ENCODE measurements around the gene ALDH16A1. TPM values are rescaled to one million over a fixed set of nuclear protein-coding genes. Genes with fewer than 3 reads are reported as not detected.
A peak's percentile ranks its signal among the peaks of the same experiment; 100 is the strongest.

ALDH16A1 gene
- total and polyA plus RNA-seq, 2 of the 8 experiments (the other 6 are each of a cell fraction or from before 2014, with no cell fraction given), result 30.5 to 34.3 TPM

DNA sequence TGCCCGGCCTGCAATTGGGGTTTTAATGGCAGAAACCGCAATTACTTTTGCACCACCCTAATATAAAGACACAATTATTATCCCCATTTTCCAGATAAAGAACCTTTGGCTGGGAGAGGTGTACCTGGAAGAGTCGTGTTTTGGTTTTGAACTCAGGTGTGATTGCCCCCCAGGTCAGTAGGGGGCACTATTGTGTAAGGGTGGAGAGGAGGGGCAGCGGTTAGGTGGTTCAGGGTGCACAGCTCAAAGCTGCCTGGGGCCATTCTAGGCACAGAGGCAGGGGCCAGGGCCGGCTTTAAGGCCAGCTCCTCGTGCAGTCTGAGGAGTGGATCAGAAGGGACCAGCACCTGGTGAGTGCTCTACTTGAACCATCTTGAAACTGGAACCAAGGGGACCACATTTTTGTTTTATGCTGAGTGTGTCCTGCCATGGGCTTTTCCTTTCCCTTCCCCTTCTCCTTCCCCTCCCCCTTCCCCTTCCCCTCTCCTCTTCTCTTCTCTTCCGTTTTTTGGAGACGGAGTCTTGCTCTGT lies 53.6 kb downstream of the ALDH16A1 start:
- H4K20me1 ChIP-seq (replicated peaks in 1 of 2; ENCODE audit: control insufficient read depth in 1 of 2, insufficient read depth in 2 of 2, low read length in 2 of 2), result no peaks in the 10 kb centered on the region
- no peaks in the 10 kb centered on the region for H3K79me1 ChIP-seq (ENCODE audit: low read depth, low read length)
- H4K91ac ChIP-seq (replicated peaks; ENCODE audit: insufficient read length, low read length), result peak overlapping the region; percentile 85
- H2AK5ac ChIP-seq (ENCODE audit: low read depth, low read length), result no peak overlapping the region
- H3K9me3 ChIP-seq (ENCODE audit: insufficient read depth in 2 of 2, low read depth in 1 of 2, low read length in 1 of 2), result no peaks in the 10 kb centered on the region
- peak overlapping the region; percentile 39 for H4K5ac ChIP-seq (ENCODE audit: insufficient read length, low read depth, low read length)
- peak overlapping the region in 1 of 2 experiments; percentile 48; a peak in 2 of 4 replicates for H3K4me2 ChIP-seq (ENCODE audit: insufficient read depth in 1 of 2, low read depth in 2 of 2, low read length in 2 of 2)
- H3K4me1 ChIP-seq (replicated peaks in 1 of 4; ENCODE audit: control insufficient read depth in 3 of 4, insufficient read depth in 4 of 4, low read length in 3 of 4), result peaks cover 0 to 2% (median under 1%) of the 10 kb centered on the region in 4 experiments; a peak in 4 of 7 replicates
- ChIA-PET POLR2A (ENCODE audit: partially characterized antibody) (interaction anchor here (0.5 to 4.2 kb wide), 5 partner anchors 18 to 543 kb away, joined by 3 to 18 read pairs (median 6); partner anchors contain the start of gene RPL13A), CTCF (ENCODE audit: partially characterized antibody) (interaction anchor here (0.6 to 3.4 kb wide), 17 partner anchors 14 to 176 kb away, joined by 3 to 19 read pairs (median 4); partner anchors contain the start of gene PRRG2)
- no peak overlapping the region for H3K4ac ChIP-seq (replicated peaks; ENCODE audit: insufficient read length, low read depth, low read length)
- no peak overlapping the region for H3K18ac ChIP-seq (ENCODE audit: extremely low read depth, low read length)
- H3K14ac ChIP-seq (ENCODE audit: insufficient read length), result no peak overlapping the region
- H3K27me3 ChIP-seq (replicated peaks in 1 of 4; ENCODE audit: control insufficient read depth in 3 of 4, extremely low read depth in 1 of 4, insufficient read depth in 3 of 4, low read length in 3 of 4), result no peaks in the 10 kb centered on the region; a peak in 1 of 7 replicates
- H4K8ac ChIP-seq (ENCODE audit: extremely low read depth, insufficient read depth, low read length), result no peak overlapping the region
- H2BK20ac ChIP-seq (ENCODE audit: low read length), result no peak overlapping the region
- H2BK5ac ChIP-seq (ENCODE audit: low read depth, low read length), result 0 out of 2 replicates have a peak overlapping the region, but pooled peaks have one; percentile 44
- no peaks in the 10 kb centered on the region for H3K79me2 ChIP-seq (ENCODE audit: control insufficient read depth in 1 of 2, insufficient read depth in 2 of 2, low read length in 2 of 2)
- no peak overlapping the region for H3K27ac ChIP-seq (ENCODE audit: low read depth, low read length)
- no peaks in the 10 kb centered on the region for H3K36me3 ChIP-seq (ENCODE audit: control insufficient read depth in 2 of 4, insufficient read depth in 4 of 4, low read length in 3 of 4)
- H3K56ac ChIP-seq (replicated peaks; ENCODE audit: insufficient read length, low read depth, low read length), result peak overlapping the region; percentile 77
- H3K9ac ChIP-seq (replicated peaks in 1 of 4; ENCODE audit: extremely low read depth in 1 of 4, low read depth in 3 of 4, low read length in 3 of 4), result no peak overlapping the region
- no peak overlapping the region for H2BK15ac ChIP-seq (ENCODE audit: low read length)
- peak; percentile 82 for FAIRE-seq
- 15% methylated on average over 5 of the region's 8 CpGs; no CpG with 5 or more reads in 1 of the 2 experiments for WGBS, 2 experiments (ENCODE audit: extremely low coverage in 1 of 2, insufficient coverage in 1 of 2, insufficient read length in 1 of 2, insufficient replicate concordance in 2 of 2, low coverage in 1 of 2, low lambda C conversion rate in 2 of 2, missing lambda C conversion rate in 1 of 2)
- no peak overlapping the region for H2BK12ac ChIP-seq (ENCODE audit: low read depth, low read length)
- peak overlapping the region; percentile 78 for H2BK120ac ChIP-seq (replicated peaks; ENCODE audit: low read depth, low read length)
- peak overlapping the region in 1 of 4 experiments; percentile 29; a peak in 1 of 8 replicates for H3K4me3 ChIP-seq (ENCODE audit: extremely low read depth in 1 of 4, insufficient read depth in 2 of 4, low read depth in 3 of 4, low read length in 4 of 4)
- H3K23ac ChIP-seq (ENCODE audit: insufficient read length), result no peak overlapping the region
- H2AFZ ChIP-seq (ENCODE audit: low read length), result peak overlapping the region; percentile 58; the same call in 1 of the 2 replicates
- H3K23me2 ChIP-seq (ENCODE audit: low read depth, low read length), result no peaks in the 10 kb centered on the region
- peak in 1 of 2 experiments; percentile 95 for DNase-seq (ENCODE audit: low read depth in 1 of 2, low spot score in 2 of 2)
- TF ChIP-seq RAD21 (IDR thresholded peaks at IDR 0.05 in 1 of 2, conservative IDR thresholded peaks at IDR 0.05 in 1 of 2; ENCODE audit: low read depth in 2 of 2, low read length in 2 of 2) (peak; percentile 96 to 98), TBP (IDR thresholded peaks at IDR 0.05; ENCODE audit: low read depth, low read length) (no peak), CREB1 (IDR thresholded peaks at IDR 0.05) (0 out of 2 replicates have a peak, but pooled peaks have one; percentile 20), YY1 (IDR thresholded peaks at IDR 0.05; ENCODE audit: low read depth, low read length) (peak; percentile 98), SUZ12 (IDR thresholded peaks at IDR 0.05; ENCODE audit: low read length) (no peak), POLR2AphosphoS5 (IDR thresholded peaks at IDR 0.05; ENCODE audit: low read depth, low read length) (no peak)
- TF ChIP-seq, protein P1, sequence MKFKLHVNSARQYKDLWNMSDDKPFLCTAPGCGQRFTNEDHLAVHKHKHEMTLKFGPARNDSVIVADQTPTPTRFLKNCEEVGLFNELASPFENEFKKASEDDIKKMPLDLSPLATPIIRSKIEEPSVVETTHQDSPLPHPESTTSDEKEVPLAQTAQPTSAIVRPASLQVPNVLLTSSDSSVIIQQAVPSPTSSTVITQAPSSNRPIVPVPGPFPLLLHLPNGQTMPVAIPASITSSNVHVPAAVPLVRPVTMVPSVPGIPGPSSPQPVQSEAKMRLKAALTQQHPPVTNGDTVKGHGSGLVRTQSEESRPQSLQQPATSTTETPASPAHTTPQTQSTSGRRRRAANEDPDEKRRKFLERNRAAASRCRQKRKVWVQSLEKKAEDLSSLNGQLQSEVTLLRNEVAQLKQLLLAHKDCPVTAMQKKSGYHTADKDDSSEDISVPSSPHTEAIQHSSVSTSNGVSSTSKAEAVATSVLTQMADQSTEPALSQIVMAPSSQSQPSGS (IDR thresholded peaks at IDR 0.05; ENCODE audit: low read length), result no peak
- TF ChIP-seq, protein P2, sequence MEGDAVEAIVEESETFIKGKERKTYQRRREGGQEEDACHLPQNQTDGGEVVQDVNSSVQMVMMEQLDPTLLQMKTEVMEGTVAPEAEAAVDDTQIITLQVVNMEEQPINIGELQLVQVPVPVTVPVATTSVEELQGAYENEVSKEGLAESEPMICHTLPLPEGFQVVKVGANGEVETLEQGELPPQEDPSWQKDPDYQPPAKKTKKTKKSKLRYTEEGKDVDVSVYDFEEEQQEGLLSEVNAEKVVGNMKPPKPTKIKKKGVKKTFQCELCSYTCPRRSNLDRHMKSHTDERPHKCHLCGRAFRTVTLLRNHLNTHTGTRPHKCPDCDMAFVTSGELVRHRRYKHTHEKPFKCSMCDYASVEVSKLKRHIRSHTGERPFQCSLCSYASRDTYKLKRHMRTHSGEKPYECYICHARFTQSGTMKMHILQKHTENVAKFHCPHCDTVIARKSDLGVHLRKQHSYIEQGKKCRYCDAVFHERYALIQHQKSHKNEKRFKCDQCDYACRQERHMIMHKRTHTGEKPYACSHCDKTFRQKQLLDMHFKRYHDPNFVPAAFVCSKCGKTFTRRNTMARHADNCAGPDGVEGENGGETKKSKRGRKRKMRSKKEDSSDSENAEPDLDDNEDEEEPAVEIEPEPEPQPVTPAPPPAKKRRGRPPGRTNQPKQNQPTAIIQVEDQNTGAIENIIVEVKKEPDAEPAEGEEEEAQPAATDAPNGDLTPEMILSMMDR (IDR thresholded peaks at IDR 0.05; ENCODE audit: control extremely low read depth in 1 of 3, insufficient read depth in 1 of 3, low read depth in 1 of 3, low read length in 3 of 3), result peak; percentile 88 to 98 (median 94)

Measured in H1 (cell line).